Measurements from ENCODE around the gene PLA2G6.
"Not testable (repeated sequence)": the region's sequence is repeated elsewhere in the genome, so short reads cannot be mapped to it uniquely, and the experiment has no call there.

Gene PLA2G6

GRCh38 chr22:38079208-38079607 is 102.4 kb downstream of the PLA2G6 start:
- not testable (repeated sequence) for H3K27ac ChIP-seq (ENCODE audit: low read depth, low read length); H3K36me3 ChIP-seq (ENCODE audit: control insufficient read depth in 1 of 2, insufficient read depth in 2 of 2, low read length in 2 of 2); H3K9me3 ChIP-seq (ENCODE audit: control insufficient read depth in 1 of 2, low read length in 2 of 2); H3K9ac ChIP-seq (ENCODE audit: low read depth in 1 of 2, low read length in 2 of 2); H3K4me3 ChIP-seq (ENCODE audit: low read depth in 1 of 2, low read length in 2 of 2)
- Histone ChIP-seq H3K4me1 (ENCODE audit: control insufficient read depth in 1 of 2, insufficient read depth in 2 of 2, low read length in 2 of 2) (peaks cover 8 to 15% of the 10 kb centered on the region in 2 donors), H3K27me3 (ENCODE audit: control insufficient read depth in 1 of 2, insufficient read depth in 2 of 2, low read length in 2 of 2) (peaks cover 16 to 22% of the 10 kb centered on the region in 2 donors)

GRCh38 chr22:38078046-38078840 is 103.4 kb downstream of the PLA2G6 start:
- no peak overlapping the region for H3K4me3 ChIP-seq (ENCODE audit: low read depth in 1 of 2, low read length in 2 of 2)
- no peaks in the 10 kb centered on the region for H3K9me3 ChIP-seq (ENCODE audit: control insufficient read depth in 1 of 2, low read length in 2 of 2)
- H3K27me3 ChIP-seq (ENCODE audit: control insufficient read depth in 1 of 2, insufficient read depth in 2 of 2, low read length in 2 of 2) = peaks cover 16% of the 10 kb centered on the region in 2 donors
- H3K4me1 ChIP-seq (ENCODE audit: control insufficient read depth in 1 of 2, insufficient read depth in 2 of 2, low read length in 2 of 2) = peaks cover 8 to 15% of the 10 kb centered on the region in 2 donors
- no peak overlapping the region for H3K27ac ChIP-seq (ENCODE audit: low read depth, low read length)
- H3K36me3 ChIP-seq (ENCODE audit: control insufficient read depth in 1 of 2, insufficient read depth in 2 of 2, low read length in 2 of 2) = peaks cover 7 to 16% of the 10 kb centered on the region in 2 donors
- no peak overlapping the region for H3K9ac ChIP-seq (ENCODE audit: low read depth in 1 of 2, low read length in 2 of 2)

DNA sequence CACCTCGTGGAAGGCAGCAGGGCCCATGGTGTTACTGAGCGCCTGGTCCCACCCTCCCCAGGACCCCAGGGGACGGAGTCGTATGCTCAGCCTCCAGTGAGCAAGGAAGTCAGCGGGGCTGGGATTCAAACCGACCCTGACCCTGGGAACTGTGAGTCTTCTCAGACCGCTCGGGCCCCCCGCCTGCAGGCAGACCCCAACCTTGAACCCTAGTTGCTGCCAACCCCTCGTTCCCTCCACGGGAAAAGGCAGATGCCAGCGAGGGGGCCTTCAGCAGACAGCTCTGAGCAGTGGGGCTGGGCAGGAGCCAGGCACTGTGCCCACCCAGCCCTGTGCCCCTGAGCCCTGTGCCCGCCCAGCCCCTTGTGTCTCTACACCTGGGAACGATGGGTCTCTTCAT is 104.0 kb downstream of the PLA2G6 start:
- no peak overlapping the region for H3K9ac ChIP-seq (ENCODE audit: low read depth in 1 of 2, low read length in 2 of 2)
- peaks cover 8 to 15% of the 10 kb centered on the region in 2 donors for H3K4me1 ChIP-seq (ENCODE audit: control insufficient read depth in 1 of 2, insufficient read depth in 2 of 2, low read length in 2 of 2)
- H3K9me3 ChIP-seq (ENCODE audit: control insufficient read depth in 1 of 2, low read length in 2 of 2) = no peaks in the 10 kb centered on the region
- no peak overlapping the region for H3K27ac ChIP-seq (ENCODE audit: low read depth, low read length)
- H3K4me3 ChIP-seq (ENCODE audit: low read depth in 1 of 2, low read length in 2 of 2) = no peak overlapping the region
- H3K36me3 ChIP-seq (ENCODE audit: control insufficient read depth in 1 of 2, insufficient read depth in 2 of 2, low read length in 2 of 2) = peaks cover 14 to 23% of the 10 kb centered on the region in 2 donors
- H3K27me3 ChIP-seq (ENCODE audit: control insufficient read depth in 1 of 2, insufficient read depth in 2 of 2, low read length in 2 of 2) = peaks cover 10 to 16% of the 10 kb centered on the region in 2 donors

DNA sequence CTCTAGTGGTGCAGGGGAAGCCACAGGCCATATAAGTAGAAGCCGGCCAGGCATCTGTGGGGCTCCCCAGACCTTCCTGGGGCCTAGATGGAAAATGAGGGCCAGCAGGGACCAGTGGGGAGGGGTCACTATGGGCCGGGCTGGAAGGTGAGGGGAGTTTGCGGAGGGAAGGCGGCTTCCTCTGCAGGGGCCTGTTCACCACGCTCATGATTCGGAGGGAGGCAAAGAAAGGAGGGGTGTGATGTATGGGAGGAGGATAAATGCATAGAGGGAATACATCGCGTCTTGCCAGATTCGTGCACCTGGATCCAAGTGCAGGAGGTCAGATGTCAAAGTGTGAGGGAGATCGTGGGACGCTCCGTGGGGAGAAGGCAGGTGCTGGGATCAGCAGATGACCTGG is 104.5 kb downstream of the PLA2G6 start:
- peaks cover 16 to 27% of the 10 kb centered on the region in 2 donors for H3K36me3 ChIP-seq (ENCODE audit: control insufficient read depth in 1 of 2, insufficient read depth in 2 of 2, low read length in 2 of 2)
- no peak overlapping the region for H3K27ac ChIP-seq (ENCODE audit: low read depth, low read length)

DNA sequence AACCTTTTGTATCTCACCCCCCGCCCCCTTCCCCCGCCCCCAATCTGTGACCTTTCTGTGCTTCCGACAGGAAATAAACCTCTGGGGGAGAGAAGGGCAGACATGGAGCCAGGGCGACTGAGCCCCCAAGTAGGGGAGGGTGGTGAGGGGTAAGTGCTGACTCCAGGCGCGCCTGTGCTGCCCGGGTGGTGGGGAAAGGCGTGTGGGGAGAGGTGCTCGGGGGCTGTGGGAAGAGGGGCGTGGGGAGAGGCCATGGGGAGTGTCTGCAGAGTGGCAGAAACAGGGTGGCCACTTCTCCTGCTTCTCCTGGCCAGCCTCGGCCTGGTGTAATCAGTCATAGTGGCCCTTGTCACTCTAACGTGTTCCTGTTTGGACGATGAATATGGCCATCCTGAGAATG is 105.7 kb downstream of the PLA2G6 start:
- H3K9ac ChIP-seq (ENCODE audit: low read depth in 1 of 2, low read length in 2 of 2) = no peak overlapping the region
- peaks cover 0 to 8% of the 10 kb centered on the region in 2 donors for H3K27me3 ChIP-seq (ENCODE audit: control insufficient read depth in 1 of 2, insufficient read depth in 2 of 2, low read length in 2 of 2)
- no peak overlapping the region for H3K27ac ChIP-seq (ENCODE audit: low read depth, low read length)
- H3K9me3 ChIP-seq (ENCODE audit: control insufficient read depth in 1 of 2, low read length in 2 of 2) = no peaks in the 10 kb centered on the region
- H3K4me3 ChIP-seq (ENCODE audit: low read depth in 1 of 2, low read length in 2 of 2) = no peak overlapping the region
- peaks cover 0 to 4% of the 10 kb centered on the region in 2 donors for H3K4me1 ChIP-seq (ENCODE audit: control insufficient read depth in 1 of 2, insufficient read depth in 2 of 2, low read length in 2 of 2)
- peaks cover 20 to 35% of the 10 kb centered on the region in 2 donors for H3K36me3 ChIP-seq (ENCODE audit: control insufficient read depth in 1 of 2, insufficient read depth in 2 of 2, low read length in 2 of 2)

More for the DNA sequence above, 104.5 kb downstream of the PLA2G6 start:
- Histone ChIP-seq H3K4me1 (ENCODE audit: control insufficient read depth in 1 of 2, insufficient read depth in 2 of 2, low read length in 2 of 2) (peaks cover 7 to 13% of the 10 kb centered on the region in 2 donors), H3K9ac (ENCODE audit: low read depth in 1 of 2, low read length in 2 of 2) (no peak overlapping the region), H3K9me3 (ENCODE audit: control insufficient read depth in 1 of 2, low read length in 2 of 2) (no peaks in the 10 kb centered on the region), H3K4me3 (ENCODE audit: low read depth in 1 of 2, low read length in 2 of 2) (no peak overlapping the region), H3K27me3 (ENCODE audit: control insufficient read depth in 1 of 2, insufficient read depth in 2 of 2, low read length in 2 of 2) (peaks cover 5 to 13% of the 10 kb centered on the region in 2 donors)

- no peaks in the 10 kb centered on the region for H3K4me1 ChIP-seq (ENCODE audit: control insufficient read depth in 1 of 2, insufficient read depth in 2 of 2, low read length in 2 of 2)
- no peak overlapping the region for H3K4me3 ChIP-seq (ENCODE audit: low read depth in 1 of 2, low read length in 2 of 2)
- H3K27me3 ChIP-seq (ENCODE audit: control insufficient read depth in 1 of 2, insufficient read depth in 2 of 2, low read length in 2 of 2) = peaks cover 0 to under 1% of the 10 kb centered on the region in 2 donors
- no peaks in the 10 kb centered on the region for H3K9me3 ChIP-seq (ENCODE audit: control insufficient read depth in 1 of 2, low read length in 2 of 2)
- H3K36me3 ChIP-seq (ENCODE audit: control insufficient read depth in 1 of 2, insufficient read depth in 2 of 2, low read length in 2 of 2) = peaks cover 24 to 42% of the 10 kb centered on the region in 2 donors
- no peak overlapping the region for H3K9ac ChIP-seq (ENCODE audit: low read depth in 1 of 2, low read length in 2 of 2)
- no peak overlapping the region for H3K27ac ChIP-seq (ENCODE audit: low read depth, low read length)
These were observed 106.4 kb downstream of the PLA2G6 start for GRCh38 chr22:38075105-38075825.

- Histone ChIP-seq H3K27ac (ENCODE audit: low read depth, low read length) (no peak overlapping the region), H3K4me1 (ENCODE audit: control insufficient read depth in 1 of 2, insufficient read depth in 2 of 2, low read length in 2 of 2) (no peaks in the 10 kb centered on the region), H3K4me3 (ENCODE audit: low read depth in 1 of 2, low read length in 2 of 2) (no peak overlapping the region), H3K36me3 (ENCODE audit: control insufficient read depth in 1 of 2, insufficient read depth in 2 of 2, low read length in 2 of 2) (peaks cover 30 to 50% of the 10 kb centered on the region in 2 donors), H3K9me3 (ENCODE audit: control insufficient read depth in 1 of 2, low read length in 2 of 2) (no peaks in the 10 kb centered on the region), H3K9ac (ENCODE audit: low read depth in 1 of 2, low read length in 2 of 2) (no peak overlapping the region), H3K27me3 (ENCODE audit: control insufficient read depth in 1 of 2, insufficient read depth in 2 of 2, low read length in 2 of 2) (no peaks in the 10 kb centered on the region)
These were observed 107.2 kb downstream of the PLA2G6 start for GRCh38 chr22:38074181-38075104.

DNA sequence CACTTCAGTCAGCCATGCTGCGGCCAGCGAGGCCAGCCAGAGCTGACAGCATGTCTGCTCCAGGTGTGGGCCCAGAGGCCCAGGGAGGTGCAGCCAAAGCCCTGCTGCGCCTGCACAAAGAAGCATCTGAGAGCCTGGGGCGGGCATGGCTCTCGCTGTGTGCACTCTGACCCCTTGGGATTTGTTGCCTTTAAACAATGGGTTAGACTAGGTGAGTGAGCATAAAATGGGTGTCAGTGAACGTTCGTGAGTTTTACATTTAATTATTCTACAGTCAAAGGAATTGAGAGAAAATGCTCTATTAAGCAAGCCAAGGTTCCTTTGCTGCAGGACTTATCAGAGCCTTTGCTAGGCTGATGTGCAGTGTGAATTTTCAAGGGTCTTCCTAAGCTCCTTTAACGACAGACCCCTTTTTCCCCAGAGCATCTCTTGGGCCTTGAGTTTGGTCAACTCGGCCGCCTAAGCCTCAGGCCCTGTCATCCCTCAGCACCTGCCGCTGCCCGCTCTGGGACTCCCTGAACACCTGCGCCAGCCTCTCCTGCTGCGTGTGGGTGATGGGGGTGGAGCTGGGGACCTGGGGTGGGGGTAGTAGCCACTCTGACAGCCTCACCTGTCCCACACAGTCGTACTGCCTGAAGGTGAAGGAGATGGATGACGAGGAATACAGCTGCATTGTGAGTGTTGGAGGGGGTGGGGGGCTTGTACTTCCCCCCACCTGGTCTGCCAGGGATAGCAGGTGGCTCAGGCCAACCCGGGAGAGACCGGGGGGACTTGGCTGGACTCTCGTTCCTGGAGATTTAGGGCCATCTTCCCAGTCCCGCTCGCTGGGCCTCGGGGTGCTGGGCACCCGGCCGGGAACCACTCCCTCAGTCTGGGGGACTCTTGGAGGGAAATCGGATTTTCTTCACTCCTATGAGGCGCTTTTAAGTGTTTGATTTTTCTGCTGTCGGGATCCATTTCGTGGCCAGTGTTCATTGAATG is 108.2 kb downstream of the PLA2G6 start:
- Histone ChIP-seq H3K9ac (ENCODE audit: low read depth in 1 of 2, low read length in 2 of 2) (no peak overlapping the region), H3K27me3 (ENCODE audit: control insufficient read depth in 1 of 2, insufficient read depth in 2 of 2, low read length in 2 of 2) (no peaks in the 10 kb centered on the region), H3K36me3 (ENCODE audit: control insufficient read depth in 1 of 2, insufficient read depth in 2 of 2, low read length in 2 of 2) (peaks cover 34 to 60% of the 10 kb centered on the region in 2 donors)

More for the DNA sequence above, 108.2 kb downstream of the PLA2G6 start:
- Histone ChIP-seq H3K4me3 (ENCODE audit: low read depth in 1 of 2, low read length in 2 of 2) (no peak overlapping the region), H3K4me1 (ENCODE audit: control insufficient read depth in 1 of 2, insufficient read depth in 2 of 2, low read length in 2 of 2) (no peaks in the 10 kb centered on the region), H3K9me3 (ENCODE audit: control insufficient read depth in 1 of 2, low read length in 2 of 2) (no peaks in the 10 kb centered on the region), H3K27ac (ENCODE audit: low read depth, low read length) (no peak overlapping the region)

Data from duodenal mucosa (tissue), 2 donors.